HepG2 (cell line): ENCODE measurements around the gene MINDY1. TPM values are rescaled to one million over a fixed set of nuclear protein-coding genes. Genes with fewer than 3 reads are reported as not detected.

ENCODE experiments used
- AHDC1 ChIP-seq: sonication (generic); formaldehyde crosslinking; IDR thresholded peaks from 2 replicates; pipeline ENCODE4 v1.5.1; 2020; ENCODE audit warnings: mild to moderate bottlenecking, missing genetic modification reagents, borderline replicate concordance
- ATF1 ChIP-seq: IDR thresholded peaks from 2 replicates; pipeline ENCODE4 v1.6.1; 2016; ENCODE audit warnings: mild to moderate bottlenecking, control low read depth
- CEBPZ ChIP-seq: IDR thresholded peaks from 2 replicates; pipeline ENCODE4 v1.6.1; 2012; ENCODE audit warnings: low read length, improper control_type of control experiment
- DNMT1 ChIP-seq: sonication (generic); formaldehyde crosslinking; IDR thresholded peaks from 2 replicates; pipeline ENCODE4 v1.5.1; 2020; ENCODE audit warnings: mild to moderate bottlenecking, missing genetic modification reagents
- GMEB2 ChIP-seq: IDR thresholded peaks from 2 replicates; pipeline ENCODE4 v1.6.1; 2016; ENCODE audit warnings: missing biosample characterization, missing genetic modification reagents, low read depth
- MIER2 ChIP-seq: IDR thresholded peaks from 2 replicates; pipeline ENCODE4 v1.6.1; 2016; ENCODE audit warnings: missing biosample characterization, missing genetic modification reagents
- NFRKB ChIP-seq: fragments of 450-650 bp; IDR thresholded peaks from 2 replicates; pipeline ENCODE4 v1.6.1; 2017
- SP5 ChIP-seq: IDR thresholded peaks from 2 replicates; pipeline ENCODE4 v1.6.1; 2016; ENCODE audit warnings: low read depth, borderline replicate concordance
- ZNF513 ChIP-seq: sonication (generic); formaldehyde crosslinking; conservative IDR thresholded peaks from 2 replicates; pipeline ENCODE4 v1.5.0; 2020; ENCODE audit warnings: missing genetic modification reagents
- ZNF570 ChIP-seq: sonication (generic); formaldehyde crosslinking; IDR thresholded peaks from 2 replicates; pipeline ENCODE4 v1.4.0; 2020; ENCODE audit warnings: mild to moderate bottlenecking, missing genetic modification reagents, borderline replicate concordance
- polyA plus RNA-seq, 8 experiments: library from polyadenylated mRNA; depleted of rRNA in 3 of 8; stranded (reverse) in 7 of 8; unstranded in 1 of 8; fragments of >200 nt; fragmentation: Illumina TruSeq in 4 of 8; extraction: Trizol in 4 of 8; gene quantifications; 2 replicates each; pipeline versions ENCODE4 v1.2.1 to v1.2.3, GENCODE V29; 2011 to 2016; ENCODE audit warnings: low read depth in 4 of 8, missing spikeins in 1 of 8, mixed read lengths in 1 of 8; ENCODE audit not compliant: insufficient read depth in 1 of 8
- total RNA-seq, 5 experiments: library from RNA; depleted of rRNA; stranded (reverse); fragments of >200 nt; fragmentation: Illumina TruSeq; extraction: Trizol; gene quantifications; 2 replicates each; pipeline ENCODE4 v1.2.3, GENCODE V29; 2016; ENCODE audit warnings: low read depth in 1 of 5
- TF ChIP-seq, protein P1 (sequence below): sonication (generic); formaldehyde crosslinking; IDR thresholded peaks from 2 replicates; pipeline ENCODE4 v1.8.0; 2022; ENCODE audit warnings: mild to moderate bottlenecking, missing genetic modification reagents
- TF ChIP-seq, protein P2 (sequence below): sonication (generic); formaldehyde crosslinking; IDR thresholded peaks from 2 replicates; pipeline ENCODE4 v1.4.0; 2020; ENCODE audit warnings: missing genetic modification reagents; ENCODE audit errors: not compliant biosample characterization

Gene MINDY1
- total and polyA plus RNA-seq, 2 of the 13 experiments (the other 11 are each of a cell fraction or from before 2014, with no cell fraction given), result 11.1 to 15.0 TPM

DNA sequence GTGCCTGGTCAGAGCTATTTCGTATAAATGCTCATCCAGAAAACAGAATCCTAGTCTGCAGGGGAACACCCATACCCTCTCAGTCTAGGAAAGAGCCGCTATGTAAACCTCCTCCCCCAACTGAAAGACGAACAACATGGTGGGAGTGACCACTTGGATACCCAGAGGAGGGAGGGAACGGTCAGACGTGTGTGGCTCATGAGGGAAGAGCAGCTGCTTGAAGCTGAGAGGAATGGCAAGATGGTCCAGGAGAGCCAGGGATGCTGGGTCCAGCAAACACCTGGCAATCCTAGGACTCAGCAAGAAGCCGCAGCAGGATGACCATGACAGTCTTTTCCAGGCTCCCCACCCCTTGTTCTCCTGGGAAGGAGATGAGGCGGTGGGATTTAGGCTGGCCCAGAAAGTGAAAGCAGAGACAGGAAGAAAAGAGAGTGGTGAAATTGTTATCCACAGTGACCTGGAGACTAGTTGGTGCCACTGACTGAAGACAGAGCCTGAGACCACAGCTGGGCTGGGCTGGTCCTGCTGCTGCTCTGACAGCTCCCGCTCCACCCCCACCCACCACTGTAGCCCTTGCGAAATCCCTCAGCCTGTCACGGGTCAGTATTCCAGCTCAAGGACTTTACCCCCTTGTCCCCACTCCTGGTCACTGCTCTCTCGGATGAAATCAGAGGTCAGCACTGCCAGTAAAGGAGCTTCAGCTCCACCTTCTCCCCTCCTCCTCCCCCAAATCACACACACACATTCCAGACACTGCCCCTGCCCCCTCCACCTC is 35.7 kb downstream of the MINDY1 start (continued):
- TF ChIP-seq, protein P1, sequence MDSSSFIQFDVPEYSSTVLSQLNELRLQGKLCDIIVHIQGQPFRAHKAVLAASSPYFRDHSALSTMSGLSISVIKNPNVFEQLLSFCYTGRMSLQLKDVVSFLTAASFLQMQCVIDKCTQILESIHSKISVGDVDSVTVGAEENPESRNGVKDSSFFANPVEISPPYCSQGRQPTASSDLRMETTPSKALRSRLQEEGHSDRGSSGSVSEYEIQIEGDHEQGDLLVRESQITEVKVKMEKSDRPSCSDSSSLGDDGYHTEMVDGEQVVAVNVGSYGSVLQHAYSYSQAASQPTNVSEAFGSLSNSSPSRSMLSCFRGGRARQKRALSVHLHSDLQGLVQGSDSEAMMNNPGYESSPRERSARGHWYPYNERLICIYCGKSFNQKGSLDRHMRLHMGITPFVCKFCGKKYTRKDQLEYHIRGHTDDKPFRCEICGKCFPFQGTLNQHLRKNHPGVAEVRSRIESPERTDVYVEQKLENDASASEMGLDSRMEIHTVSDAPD, result no peak
- TF ChIP-seq GMEB2 (CRISPR knock-in tag) (no peak), ATF1 (no peak), ZNF513 (CRISPR knock-in tag) (no peak), CEBPZ (no peak), ZNF570 (CRISPR knock-in tag) (no peak), DNMT1 (CRISPR knock-in tag) (no peak), SP5 (peak; percentile 95), NFRKB (no peak), AHDC1 (CRISPR knock-in tag) (no peak), MIER2 (CRISPR knock-in tag) (no peak)
- TF ChIP-seq, protein P2, sequence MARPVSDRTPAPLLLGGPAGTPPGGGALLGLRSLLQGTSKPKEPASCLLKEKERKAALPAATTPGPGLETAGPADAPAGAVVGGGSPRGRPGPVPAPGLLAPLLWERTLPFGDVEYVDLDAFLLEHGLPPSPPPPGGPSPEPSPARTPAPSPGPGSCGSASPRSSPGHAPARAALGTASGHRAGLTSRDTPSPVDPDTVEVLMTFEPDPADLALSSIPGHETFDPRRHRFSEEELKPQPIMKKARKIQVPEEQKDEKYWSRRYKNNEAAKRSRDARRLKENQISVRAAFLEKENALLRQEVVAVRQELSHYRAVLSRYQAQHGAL (CRISPR knock-in tag), result no peak
